Epithelial cell of esophagus (primary cell): ENCODE results near the gene BEST3.

Experiments
- DNase-seq: peaks from one replicate; pipeline ENCODE4 v3.0.0; 2010; ENCODE audit warnings: low read depth
- H3K4me3 ChIP-seq: 2 replicates; pipeline ENCODE4 v1.5.1; 2011; ENCODE audit warnings: mild to moderate bottlenecking, low read length, control low read depth
- TF ChIP-seq, protein P1 (sequence below): IDR thresholded peaks from 2 replicates; pipeline ENCODE4 v1.5.1; 2011; ENCODE audit warnings: low read depth, mild to moderate bottlenecking, low read length, control low read depth, inconsistent platforms; ENCODE audit not compliant: insufficient read depth; ENCODE audit errors: missing control alignments

The BEST3 gene

GRCh38 chr12:69620921-69621320 lies 78.2 kb downstream of the BEST3 start:
- no peak for DNase-seq
- H3K4me3 ChIP-seq = no peak overlapping the region
- TF ChIP-seq, protein P1, sequence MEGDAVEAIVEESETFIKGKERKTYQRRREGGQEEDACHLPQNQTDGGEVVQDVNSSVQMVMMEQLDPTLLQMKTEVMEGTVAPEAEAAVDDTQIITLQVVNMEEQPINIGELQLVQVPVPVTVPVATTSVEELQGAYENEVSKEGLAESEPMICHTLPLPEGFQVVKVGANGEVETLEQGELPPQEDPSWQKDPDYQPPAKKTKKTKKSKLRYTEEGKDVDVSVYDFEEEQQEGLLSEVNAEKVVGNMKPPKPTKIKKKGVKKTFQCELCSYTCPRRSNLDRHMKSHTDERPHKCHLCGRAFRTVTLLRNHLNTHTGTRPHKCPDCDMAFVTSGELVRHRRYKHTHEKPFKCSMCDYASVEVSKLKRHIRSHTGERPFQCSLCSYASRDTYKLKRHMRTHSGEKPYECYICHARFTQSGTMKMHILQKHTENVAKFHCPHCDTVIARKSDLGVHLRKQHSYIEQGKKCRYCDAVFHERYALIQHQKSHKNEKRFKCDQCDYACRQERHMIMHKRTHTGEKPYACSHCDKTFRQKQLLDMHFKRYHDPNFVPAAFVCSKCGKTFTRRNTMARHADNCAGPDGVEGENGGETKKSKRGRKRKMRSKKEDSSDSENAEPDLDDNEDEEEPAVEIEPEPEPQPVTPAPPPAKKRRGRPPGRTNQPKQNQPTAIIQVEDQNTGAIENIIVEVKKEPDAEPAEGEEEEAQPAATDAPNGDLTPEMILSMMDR = no peak

- DNase-seq = no peak
- no peak overlapping the region for H3K4me3 ChIP-seq
- TF ChIP-seq, protein P1 = no peak
Measured at GRCh38 chr12:69620077-69620476, 79.0 kb downstream of the BEST3 start.

DNA sequence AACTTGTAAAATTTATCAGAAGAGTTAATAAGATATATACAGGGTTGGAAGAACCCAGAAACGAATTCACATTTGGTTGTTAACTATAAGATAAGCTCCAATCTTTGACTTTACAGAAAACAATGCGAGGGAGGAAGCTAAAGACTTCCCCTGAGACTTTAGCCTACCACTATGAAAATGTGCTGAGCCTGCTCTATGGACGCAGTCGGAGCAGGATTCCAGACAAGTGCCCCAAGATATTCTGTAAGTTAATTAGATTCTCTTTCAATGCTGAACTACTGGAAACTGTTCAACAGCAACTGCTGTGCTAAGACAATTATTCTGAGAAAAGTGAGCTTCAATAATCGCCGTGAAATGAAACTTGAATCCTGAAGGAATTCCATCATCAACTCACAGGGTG lies 80.1 kb downstream of the BEST3 start:
- no peak overlapping the region for H3K4me3 ChIP-seq
- DNase-seq = no peak
- TF ChIP-seq, protein P1 = no peak

DNA sequence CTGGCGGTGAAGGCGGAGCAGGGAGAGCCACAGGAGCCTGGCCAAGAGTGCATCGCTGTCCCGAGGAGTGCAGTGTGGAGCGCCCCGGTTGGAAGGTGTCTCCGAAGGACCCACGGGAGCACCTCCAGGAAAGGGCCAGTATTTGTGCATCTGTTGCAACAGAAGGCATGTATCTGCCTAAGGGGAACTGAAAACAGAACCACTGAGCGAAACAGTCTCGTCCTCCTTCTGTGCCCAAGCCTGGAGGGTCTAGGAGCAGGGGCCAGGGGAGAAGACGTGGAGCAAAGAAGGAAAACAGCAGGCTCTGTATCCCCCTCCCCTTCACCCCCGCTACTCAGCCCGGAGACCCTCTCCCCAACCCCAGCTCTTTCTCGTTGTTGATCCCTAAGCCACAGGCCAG lies 83.1 kb downstream of the BEST3 start:
- DNase-seq = no peak
- TF ChIP-seq, protein P1 = no peak
- no peak overlapping the region for H3K4me3 ChIP-seq

- TF ChIP-seq, protein P1 = no peak
- H3K4me3 ChIP-seq = no peak overlapping the region
- DNase-seq = no peak
Measured at GRCh38 chr12:69613351-69613750, 85.8 kb downstream of the BEST3 start.

GRCh38 chr12:69610729-69611128 lies 88.4 kb downstream of the BEST3 start, which contains the start of gene LRRC10:
TSS of gene LRRC10 (minus strand) at chr12:69610907. CDS start at chr12:69610838, 69 bp downstream.
- H3K4me3 ChIP-seq = no peak within 1 kb of the TSS
- TF ChIP-seq, protein P1 = no peak
- DNase-seq = no peak

DNA sequence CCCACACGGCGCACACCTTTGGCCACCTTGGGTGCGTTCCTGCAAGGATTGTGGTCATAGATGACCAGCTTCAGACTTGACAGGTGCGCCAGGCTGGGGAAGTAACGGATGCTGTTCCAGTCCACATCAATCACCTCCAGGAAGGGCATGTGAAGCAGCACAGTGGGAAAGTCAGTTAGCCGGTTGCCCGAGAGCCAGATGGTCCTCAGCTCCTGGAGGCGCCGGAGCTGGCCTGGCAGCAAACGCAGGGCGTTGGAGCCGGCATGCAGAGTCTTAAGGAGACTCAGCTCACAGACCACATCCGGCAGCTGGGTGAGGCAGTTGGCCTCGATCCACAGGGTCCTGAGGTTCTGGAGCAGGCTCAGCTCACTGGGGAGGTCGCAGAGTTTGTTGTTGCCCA lies 89.0 kb downstream of the BEST3 start:
- no peak for DNase-seq
- TF ChIP-seq, protein P1 = no peak
- no peak overlapping the region for H3K4me3 ChIP-seq
